Cerebellar nuclear complex (tissue), 1 donor: Measurements from ENCODE around the gene SUGCT.

Source experiments
- DNase-seq, 2 experiments: peaks; one replicate each; lab custom pipeline; 2025; lab: John Stamatoyannopoulos, UW

SUGCT gene

DNA sequence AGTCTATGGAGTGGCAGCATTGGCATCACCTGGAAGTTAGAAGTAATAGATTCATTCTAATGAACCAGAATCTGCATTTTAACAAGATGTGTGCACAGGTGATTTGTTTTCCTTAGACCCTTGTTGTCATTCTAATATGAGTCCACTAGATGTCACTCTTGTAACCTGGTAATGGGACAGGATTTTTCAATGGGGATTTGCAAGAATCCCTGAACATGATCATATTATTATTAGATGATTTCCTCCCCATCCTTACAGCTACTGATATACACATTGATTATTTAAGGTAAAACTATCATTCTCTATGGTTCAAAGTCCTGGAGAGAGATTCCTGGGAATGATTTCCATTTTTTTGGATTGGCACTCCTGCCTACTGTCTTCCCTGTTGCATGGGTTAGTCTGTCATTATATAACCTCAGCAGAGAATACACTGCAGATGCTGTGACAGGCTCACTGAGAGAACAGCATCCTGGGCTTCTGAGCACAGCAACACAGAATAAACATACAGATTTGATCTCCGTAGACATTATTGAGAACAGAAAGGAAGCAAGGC is 194.9 kb downstream of the SUGCT start:
- peak; percentile 23 to 70 for DNase-seq

- no peak for DNase-seq
These were observed 195.6 kb downstream of the SUGCT start for GRCh38 chr7:40330408-40330807.

DNA sequence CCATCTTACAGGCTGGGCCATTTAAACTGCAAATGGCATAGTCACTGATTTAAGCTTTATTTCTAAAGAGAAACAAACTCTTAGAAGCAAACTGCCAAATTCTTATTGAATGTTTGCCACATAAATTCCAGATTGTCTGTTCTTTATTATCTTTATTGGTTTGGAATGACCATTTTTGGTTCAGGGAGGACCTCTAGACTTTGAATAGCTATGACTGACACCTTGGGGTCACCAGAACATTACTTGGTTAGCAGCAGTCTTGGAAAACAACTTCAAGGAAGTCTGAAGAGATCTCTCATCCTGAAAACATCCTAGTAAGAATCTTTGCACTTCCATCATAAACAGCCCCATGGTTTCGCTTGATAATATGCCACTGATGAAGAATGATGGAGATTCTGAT is 197.1 kb downstream of the SUGCT start:
- DNase-seq: no peak

GRCh38 chr7:40332516-40332915 is 197.7 kb downstream of the SUGCT start:
- no peak for DNase-seq

DNA sequence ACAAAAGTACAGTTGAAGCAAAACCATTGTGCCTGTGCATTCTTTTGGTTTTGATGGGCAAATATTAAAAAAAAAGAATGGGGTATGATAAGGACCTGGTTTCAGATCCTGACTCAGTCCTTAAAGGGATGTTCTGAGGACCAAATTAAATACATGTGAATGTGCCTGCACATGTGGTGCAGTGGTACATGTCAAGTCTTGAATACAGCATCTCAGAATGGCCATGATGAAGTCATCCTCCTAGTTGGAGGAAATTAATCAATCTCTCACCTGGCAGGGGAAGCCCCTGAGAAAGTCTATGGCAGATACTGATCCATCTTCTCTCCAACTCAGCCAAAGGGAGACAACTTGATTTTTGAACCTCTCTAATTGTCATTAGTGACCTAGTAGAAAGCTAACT is 207.0 kb downstream of the SUGCT start:
- DNase-seq: no peak

DNA sequence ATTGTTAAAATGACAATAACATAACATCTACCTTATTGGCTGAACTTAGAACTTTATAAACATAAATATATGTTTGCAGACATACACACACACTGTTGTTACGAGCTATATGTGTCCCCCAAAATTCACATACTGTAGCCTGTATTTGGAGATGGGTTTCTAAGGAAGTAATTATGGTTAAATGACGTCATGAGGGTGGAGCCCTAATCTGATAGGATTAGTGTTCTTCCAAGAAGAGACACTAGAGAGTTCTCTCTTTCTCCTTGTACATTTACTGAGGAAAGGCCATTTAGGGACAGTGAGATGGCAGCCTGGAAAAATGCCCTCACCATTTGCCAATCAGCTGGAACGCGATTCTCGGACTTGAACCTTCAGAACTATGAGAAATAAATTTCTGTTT is 211.7 kb downstream of the SUGCT start:
- no peak for DNase-seq

- no peak for DNase-seq
These were observed 213.4 kb downstream of the SUGCT start for GRCh38 chr7:40348126-40348728.

GRCh38 chr7:40350100-40350499 is 215.3 kb downstream of the SUGCT start:
- no peak for DNase-seq

DNA sequence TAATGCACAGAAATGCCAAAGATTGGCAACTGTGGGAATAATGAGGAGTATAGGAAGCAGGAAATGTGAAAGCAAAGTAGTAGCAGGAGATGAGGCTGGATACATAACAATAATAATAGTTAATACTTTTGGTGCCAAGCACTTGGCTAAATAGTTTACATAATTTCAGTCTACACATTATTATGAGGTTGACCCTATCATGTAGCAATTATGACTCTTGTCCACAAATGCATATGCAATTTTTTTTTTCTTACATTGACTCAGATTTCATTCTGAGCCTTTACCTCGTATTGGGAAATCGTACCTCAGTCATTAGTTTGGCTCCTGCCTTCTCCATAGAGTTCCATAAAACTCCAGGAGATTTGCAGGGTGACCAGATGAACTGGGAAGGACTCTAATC is 219.9 kb downstream of the SUGCT start:
- DNase-seq: no peak

DNA sequence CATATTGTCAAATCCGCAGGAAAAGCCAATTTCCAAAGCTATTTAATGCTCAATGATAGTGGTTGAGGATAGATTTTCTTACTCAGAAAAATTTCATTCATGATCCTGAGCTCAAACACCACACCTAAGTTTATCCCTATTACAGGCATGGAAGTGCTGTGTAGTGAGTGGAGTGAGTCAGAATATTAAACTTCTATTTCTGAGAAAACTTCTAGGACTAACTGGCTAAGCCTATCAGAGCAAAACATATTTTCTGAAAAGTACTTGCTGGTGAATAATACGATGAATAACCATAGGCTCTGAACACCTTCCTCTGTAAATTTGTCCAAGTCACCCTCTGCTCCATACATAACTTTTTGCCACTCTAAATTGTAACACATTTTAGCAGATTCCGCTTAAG is 221.5 kb downstream of the SUGCT start:
- no peak for DNase-seq

GRCh38 chr7:40356871-40357709 is 222.3 kb downstream of the SUGCT start:
- DNase-seq: no peak

DNA sequence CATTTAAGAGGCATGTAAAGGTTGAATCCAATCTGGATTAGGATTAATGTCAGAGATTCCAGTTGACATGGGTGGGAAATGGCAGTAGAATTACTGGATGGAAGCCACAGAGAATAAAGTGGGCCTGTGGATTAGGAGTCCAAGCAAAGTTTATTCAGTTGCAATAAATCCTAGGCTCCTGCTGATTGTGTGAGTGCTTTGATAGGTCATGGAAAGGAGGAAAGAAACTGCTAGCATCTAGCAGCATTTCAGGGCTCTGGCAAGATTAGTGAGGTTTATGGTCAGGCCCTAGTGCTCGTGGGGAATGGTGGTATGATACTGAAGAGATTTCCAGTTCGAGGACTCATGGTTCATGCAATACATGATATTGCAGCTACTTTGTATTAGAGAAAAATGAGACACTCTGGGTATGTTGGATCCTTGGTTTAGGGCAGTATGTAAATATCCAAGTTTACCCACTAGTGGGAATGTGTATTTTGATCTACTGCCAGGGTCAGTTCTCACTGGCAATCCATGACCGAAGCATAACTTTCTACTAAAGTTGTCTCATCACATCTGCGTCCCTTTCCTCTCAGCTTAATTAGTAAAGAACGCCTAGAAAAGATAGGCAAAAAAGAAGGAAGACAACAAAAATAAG is 235.0 kb downstream of the SUGCT start:
- no peak for DNase-seq

- no peak for DNase-seq
These were observed 237.1 kb downstream of the SUGCT start for GRCh38 chr7:40371806-40372440.

DNA sequence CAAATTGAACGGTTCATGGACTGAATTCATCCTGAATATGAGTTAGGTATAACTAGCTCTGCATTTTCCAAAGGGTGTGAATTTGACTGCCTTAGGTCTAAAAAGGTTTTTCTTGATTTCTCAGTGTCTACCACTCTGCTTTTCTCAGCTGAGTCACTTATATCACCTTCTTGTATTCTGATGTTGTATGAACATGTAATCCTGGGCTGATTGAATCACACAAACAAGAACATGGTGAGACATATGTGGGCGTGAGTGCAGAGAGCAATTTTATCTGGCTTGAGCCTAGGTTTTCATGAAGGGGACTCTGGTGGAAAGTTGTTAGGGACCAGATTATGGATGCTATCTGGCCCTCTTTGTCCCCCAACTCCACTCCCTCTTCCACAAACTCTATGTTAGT is 239.8 kb downstream of the SUGCT start:
- DNase-seq: no peak

GRCh38 chr7:40380111-40380510 is 245.3 kb downstream of the SUGCT start:
- no peak for DNase-seq

DNA sequence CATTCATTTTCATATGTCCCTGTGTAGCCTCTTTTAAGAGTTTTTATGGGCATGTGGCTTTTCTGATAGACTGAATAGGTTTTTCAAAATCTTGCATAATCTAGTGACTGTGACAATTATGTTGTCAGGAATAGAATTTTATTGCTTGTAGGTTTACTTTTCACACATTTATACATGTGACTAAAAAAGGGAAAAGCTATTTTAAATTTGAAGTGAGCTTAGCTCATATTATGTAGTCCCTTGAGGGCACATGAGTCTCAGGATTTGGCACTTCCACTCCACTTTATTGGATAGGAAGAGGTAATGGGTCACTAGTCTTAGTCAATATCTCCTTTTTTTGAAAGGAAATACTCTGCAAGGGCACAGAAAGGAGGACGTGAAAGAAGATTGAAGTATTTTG is 247.3 kb downstream of the SUGCT start:
- no peak for DNase-seq

- no peak for DNase-seq
These were observed 258.9 kb downstream of the SUGCT start for GRCh38 chr7:40393660-40394059.

DNA sequence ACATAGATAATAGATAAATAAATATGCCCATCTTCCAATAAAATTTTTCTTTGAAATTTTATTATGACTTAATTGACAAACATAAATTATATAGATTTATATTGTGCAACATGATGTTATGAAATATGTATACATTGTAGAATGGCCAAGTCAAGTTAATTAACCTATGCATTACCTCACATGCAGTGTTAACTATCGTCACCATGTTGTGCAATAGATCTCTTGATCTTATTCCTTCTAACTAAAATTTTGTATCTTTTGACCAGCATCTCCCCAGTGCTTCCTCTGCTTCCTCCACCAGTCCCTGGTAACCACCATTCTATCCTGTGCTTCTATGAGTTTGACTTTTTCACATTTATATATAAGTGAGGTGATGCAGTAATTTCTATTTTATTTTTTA is 259.6 kb downstream of the SUGCT start:
- DNase-seq: no peak

DNA sequence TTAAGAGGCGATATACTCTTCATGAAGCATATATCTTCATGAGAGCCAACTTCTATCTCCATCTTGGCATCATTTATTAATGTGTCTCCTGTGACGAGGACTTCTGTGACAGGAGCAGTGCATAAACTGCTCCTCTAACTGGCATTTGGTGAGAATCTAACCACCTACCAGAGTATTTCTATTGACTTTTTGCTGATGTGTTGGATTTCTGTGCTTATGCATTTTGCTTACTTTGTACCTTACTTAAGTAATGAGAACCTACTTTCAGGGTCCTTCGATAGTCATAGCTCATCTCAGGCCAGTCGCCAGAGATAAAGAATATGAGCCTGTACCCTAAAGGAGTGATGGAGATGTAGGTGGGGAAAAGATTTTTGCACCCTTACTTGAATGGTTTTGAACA is 265.7 kb downstream of the SUGCT start:
- DNase-seq: no peak

DNA sequence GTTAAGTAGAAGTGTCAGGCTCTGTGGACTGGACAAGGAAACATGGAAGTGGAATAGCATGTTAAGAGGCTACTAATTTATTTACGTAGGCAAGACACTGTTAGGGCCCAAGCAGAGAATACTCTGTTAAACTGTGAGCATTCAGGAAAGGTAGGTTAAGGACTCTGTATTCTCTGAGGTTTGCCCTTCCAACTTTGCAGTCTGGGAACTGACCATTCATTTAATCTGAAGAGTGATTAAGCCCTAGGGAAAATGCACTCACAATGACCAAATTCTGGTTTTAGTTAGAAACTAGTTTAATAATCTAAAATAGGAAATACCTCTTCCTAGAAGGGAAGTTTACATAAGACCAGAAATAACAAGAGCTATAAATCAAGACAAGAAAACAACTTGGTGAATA is 266.6 kb downstream of the SUGCT start:
- DNase-seq: no peak

- no peak for DNase-seq
These were observed 267.9 kb downstream of the SUGCT start for GRCh38 chr7:40402661-40403060.

- no peak for DNase-seq
These were observed 269.1 kb downstream of the SUGCT start for GRCh38 chr7:40403703-40404476.
